ENCODE data around the gene SLC43A2. TPM values are rescaled to one million over a fixed set of nuclear protein-coding genes. Genes with fewer than 3 reads are reported as not detected.
"Not testable (repeated sequence)": the region's sequence is repeated elsewhere in the genome, so short reads cannot be mapped to it uniquely, and the experiment has no call there.

Gene SLC43A2
- total RNA-seq, 2 donors from 2014 or later: 29.3 to 38.7 TPM

GRCh38 chr17:1535737-1536136, 92.9 kb downstream of the SLC43A2 start:
- H3K27me3 ChIP-seq: no peaks in the 10 kb centered on the region
- H3K9me3 ChIP-seq: no peaks in the 10 kb centered on the region
- peaks cover 2% of the 10 kb centered on the region for H3K36me3 ChIP-seq
- no peak for TF ChIP-seq CTCF (IDR thresholded peaks at IDR 0.05)
- intact Hi-C loops (cut with DNase I): no loop called here
- H3K4me1 ChIP-seq: no peaks in the 10 kb centered on the region
- no peak overlapping the region for H3K4me3 ChIP-seq
- H3K27ac ChIP-seq: no peak overlapping the region
- H3K9ac ChIP-seq (ENCODE audit: low read depth in 2 of 2, low read length in 2 of 2): no peak overlapping the region
- DNase-seq: no peak

GRCh38 chr17:1533661-1534325, 94.8 kb downstream of the SLC43A2 start:
- Histone ChIP-seq H3K27me3 (no peaks in the 10 kb centered on the region), H3K27ac (no peak overlapping the region), H3K36me3 (no peaks in the 10 kb centered on the region), H3K4me3 (no peak overlapping the region), H3K9ac (ENCODE audit: low read depth in 2 of 2, low read length in 2 of 2) (no peak overlapping the region), H3K4me1 (no peaks in the 10 kb centered on the region), H3K9me3 (no peaks in the 10 kb centered on the region)
- DNase-seq: no peak
- intact Hi-C loops (cut with DNase I): no loop called here
- TF ChIP-seq CTCF (IDR thresholded peaks at IDR 0.05): no peak

GRCh38 chr17:1532836-1533602, 95.6 kb downstream of the SLC43A2 start:
- H3K4me3 ChIP-seq: no peak overlapping the region

GRCh38 chr17:1529863-1530262, 98.8 kb downstream of the SLC43A2 start:
- intact Hi-C loops (cut with DNase I): no loop called here
- H3K9ac ChIP-seq (ENCODE audit: low read depth in 2 of 2, low read length in 2 of 2): no peak overlapping the region
- no peak overlapping the region for H3K4me3 ChIP-seq
- H3K36me3 ChIP-seq: no peaks in the 10 kb centered on the region
- H3K9me3 ChIP-seq: no peaks in the 10 kb centered on the region
- no peak for TF ChIP-seq CTCF (IDR thresholded peaks at IDR 0.05)
- no peaks in the 10 kb centered on the region for H3K27me3 ChIP-seq
- H3K4me1 ChIP-seq: no peaks in the 10 kb centered on the region
- no peak for DNase-seq
- no peak overlapping the region for H3K27ac ChIP-seq

More at GRCh38 chr17:1532836-1533602, 95.6 kb downstream of the SLC43A2 start:
- H3K9ac ChIP-seq (ENCODE audit: low read depth in 2 of 2, low read length in 2 of 2): no peak overlapping the region
- intact Hi-C loops (cut with DNase I): no loop called here
- DNase-seq: no peak
- H3K27me3 ChIP-seq: no peaks in the 10 kb centered on the region
- H3K4me1 ChIP-seq: no peaks in the 10 kb centered on the region
- no peaks in the 10 kb centered on the region for H3K9me3 ChIP-seq
- no peaks in the 10 kb centered on the region for H3K36me3 ChIP-seq
- no peak overlapping the region for H3K27ac ChIP-seq
- no peak for TF ChIP-seq CTCF (IDR thresholded peaks at IDR 0.05)

- H3K27ac ChIP-seq; H3K9ac ChIP-seq (ENCODE audit: low read depth in 2 of 2, low read length in 2 of 2); H3K27me3 ChIP-seq; H3K9me3 ChIP-seq; H3K4me1 ChIP-seq; DNase-seq; H3K4me3 ChIP-seq; intact Hi-C loops (cut with DNase I); H3K36me3 ChIP-seq: not testable (repeated sequence)
These were observed 101.8 kb downstream of the SLC43A2 start for GRCh38 chr17:1526876-1527275.

- peaks cover 2% of the 10 kb centered on the region for H3K4me1 ChIP-seq
- TF ChIP-seq CTCF (IDR thresholded peaks at IDR 0.05): no peak
- DNase-seq: no peak
- H3K9ac ChIP-seq (ENCODE audit: low read depth in 2 of 2, low read length in 2 of 2): no peak overlapping the region
- H3K27ac ChIP-seq: no peak overlapping the region
- no peaks in the 10 kb centered on the region for H3K9me3 ChIP-seq
- H3K36me3 ChIP-seq: no peaks in the 10 kb centered on the region
- H3K4me3 ChIP-seq: no peak overlapping the region
- no peaks in the 10 kb centered on the region for H3K27me3 ChIP-seq
- intact Hi-C loops (cut with DNase I): no loop called here
These were observed 106.0 kb downstream of the SLC43A2 start for GRCh38 chr17:1522626-1523025.

Measured in colonic mucosa (tissue), 4 donors.